ENCODE data around the gene CCDC137. TPM values are rescaled to one million over a fixed set of nuclear protein-coding genes. Genes with fewer than 3 reads are reported as not detected.

The CCDC137 gene
- total RNA-seq, 1 experiment from 2014 or later, result 37.8 TPM

- no peak for DNase-seq
- BruUV-seq (replicated peaks), result no TSS peak
- intact Hi-C loops (cut with micrococcal nuclease; ENCODE audit: unreplicated experiment), result no loop called here
- Mint-ChIP-seq H3K4me1 (ENCODE audit: low read depth, unreplicated experiment) (peaks cover 18% of the 10 kb centered on the region), H3K27ac (ENCODE audit: unreplicated experiment) (no peak overlapping the region), H3K36me3 (ENCODE audit: insufficient read depth, unreplicated experiment) (peaks cover 11% of the 10 kb centered on the region), H3K9me3 (ENCODE audit: low read depth, unreplicated experiment) (no peaks in the 10 kb centered on the region), H3K27me3 (ENCODE audit: unreplicated experiment) (no peaks in the 10 kb centered on the region), H3K4me3 (ENCODE audit: low read depth, unreplicated experiment) (peak overlapping the region; percentile 50)
- CTCF ChIA-PET, result no interaction called here
- TF ChIP-seq CTCF (IDR thresholded peaks at IDR 0.05; ENCODE audit: unreplicated experiment), result no peak
Measured at GRCh38 chr17:81659038-81659437, 7.5 kb upstream of the CCDC137 start.

- H3K27me3 Mint-ChIP-seq (ENCODE audit: unreplicated experiment), result no peaks in the 10 kb centered on the region
- H3K27ac Mint-ChIP-seq (ENCODE audit: unreplicated experiment), result no peak overlapping the region
- H3K4me1 Mint-ChIP-seq (ENCODE audit: low read depth, unreplicated experiment), result peaks cover 18% of the 10 kb centered on the region
- no peak for DNase-seq
- H3K9me3 Mint-ChIP-seq (ENCODE audit: low read depth, unreplicated experiment), result no peaks in the 10 kb centered on the region
- no peak for TF ChIP-seq CTCF (IDR thresholded peaks at IDR 0.05; ENCODE audit: unreplicated experiment)
- intact Hi-C loops (cut with micrococcal nuclease; ENCODE audit: unreplicated experiment), result no loop called here
- H3K36me3 Mint-ChIP-seq (ENCODE audit: insufficient read depth, unreplicated experiment), result peaks cover 19% of the 10 kb centered on the region
- BruUV-seq (replicated peaks), result no TSS peak
- CTCF ChIA-PET, result interaction anchor here (0.5 kb wide), 1 partner anchor 79 kb away, joined by 3 read pairs; no protein-coding TSS in a partner anchor
- no peak overlapping the region for H3K4me3 Mint-ChIP-seq (ENCODE audit: low read depth, unreplicated experiment)
Measured at GRCh38 chr17:81660441-81660840, 6.1 kb upstream of the CCDC137 start.

GRCh38 chr17:81662002-81662401 is 4.5 kb upstream of the CCDC137 start:
- DNase-seq, result no peak
- H3K36me3 Mint-ChIP-seq (ENCODE audit: insufficient read depth, unreplicated experiment), result peaks cover 34% of the 10 kb centered on the region
- H3K4me1 Mint-ChIP-seq (ENCODE audit: low read depth, unreplicated experiment), result peaks cover 26% of the 10 kb centered on the region
- no peak for TF ChIP-seq CTCF (IDR thresholded peaks at IDR 0.05; ENCODE audit: unreplicated experiment)
- intact Hi-C loops (cut with micrococcal nuclease; ENCODE audit: unreplicated experiment), result no loop called here
- H3K9me3 Mint-ChIP-seq (ENCODE audit: low read depth, unreplicated experiment), result no peaks in the 10 kb centered on the region
- CTCF ChIA-PET, result no interaction called here
- no peaks in the 10 kb centered on the region for H3K27me3 Mint-ChIP-seq (ENCODE audit: unreplicated experiment)
- BruUV-seq (replicated peaks), result no TSS peak
- no peak overlapping the region for H3K27ac Mint-ChIP-seq (ENCODE audit: unreplicated experiment)
- H3K4me3 Mint-ChIP-seq (ENCODE audit: low read depth, unreplicated experiment), result no peak overlapping the region

- intact Hi-C loops (cut with micrococcal nuclease; ENCODE audit: unreplicated experiment), result loop anchor here (2.0 kb wide), 1 partner anchor 27 kb away; the partner anchor contains the start of genes NPLOC4 and TSPAN10
- no peaks in the 10 kb centered on the region for H3K9me3 Mint-ChIP-seq (ENCODE audit: low read depth, unreplicated experiment)
- no peak for DNase-seq
- peaks cover 37% of the 10 kb centered on the region for H3K4me1 Mint-ChIP-seq (ENCODE audit: low read depth, unreplicated experiment)
- CTCF ChIA-PET, result no interaction called here
- no peak overlapping the region for H3K4me3 Mint-ChIP-seq (ENCODE audit: low read depth, unreplicated experiment)
- no peak for TF ChIP-seq CTCF (IDR thresholded peaks at IDR 0.05; ENCODE audit: unreplicated experiment)
- no peak overlapping the region for H3K27ac Mint-ChIP-seq (ENCODE audit: unreplicated experiment)
- no peaks in the 10 kb centered on the region for H3K27me3 Mint-ChIP-seq (ENCODE audit: unreplicated experiment)
- peaks cover 54% of the 10 kb centered on the region for H3K36me3 Mint-ChIP-seq (ENCODE audit: insufficient read depth, unreplicated experiment)
- BruUV-seq (replicated peaks), result no TSS peak
Measured at GRCh38 chr17:81664051-81664470, 2.5 kb upstream of the CCDC137 start.

Measured in Calu3 (cell line).